RWPE1 (cell line): Measurements from ENCODE around the gene CRTAC1.

Experiments
- CTCF ChIA-PET: fragments of 350-600 bp; sonication (Branson Sonifier 250); formaldehyde crosslinking; extraction: SDS; loops from one replicate; lab custom pipeline; 2021; lab: Yijun Ruan, JAX
- POLR2A ChIA-PET: fragments of 400-600 bp; formaldehyde crosslinking; extraction: SDS; loops from one replicate; lab custom pipeline; 2020; ENCODE audit warnings: antibody characterized with exemption; ENCODE audit not compliant: low non-redundant PET; lab: Yijun Ruan, JAX
- DNase-seq: peaks from one replicate; pipeline ENCODE4 v3.0.0; 2012; ENCODE audit warnings: low spot score
- H3K27ac ChIP-seq: fragments of 450-650 bp; 2 replicates; pipeline ENCODE4 v1.5.1; 2017
- CTCF ChIP-seq: fragments of 450-650 bp; conservative IDR thresholded peaks from 2 replicates; pipeline ENCODE4 v1.5.1; 2017; ENCODE audit warnings: low read depth, mild to moderate bottlenecking

CRTAC1 gene

GRCh38 chr10:97875391-97875790 lies 155.0 kb downstream of the CRTAC1 start:
- CTCF ChIA-PET: no interaction called here
- no peak for TF ChIP-seq CTCF
- no peak overlapping the region for H3K27ac ChIP-seq
- POLR2A ChIA-PET: no interaction called here
- no peak for DNase-seq

- TF ChIP-seq CTCF: no peak
- POLR2A ChIA-PET: no interaction called here
- CTCF ChIA-PET: interaction anchor here (1.0 to 7.7 kb wide), 3 partner anchors 32 to 171 kb away, joined by 3 to 115 read pairs (median 3); no protein-coding TSS in a partner anchor
Measured at GRCh38 chr10:97874332-97874731, 156.1 kb downstream of the CRTAC1 start.

GRCh38 chr10:97873569-97873968 lies 156.9 kb downstream of the CRTAC1 start:
- ChIA-PET CTCF (interaction anchor here (1.1 to 7.7 kb wide), 3 partner anchors 32 to 115 kb away, joined by 3 to 115 read pairs (median 3); no protein-coding TSS in a partner anchor), POLR2A (no interaction called here)
- no peak for TF ChIP-seq CTCF
- DNase-seq: no peak
- no peak overlapping the region for H3K27ac ChIP-seq

More at GRCh38 chr10:97874332-97874731, 156.1 kb downstream of the CRTAC1 start:
- DNase-seq: no peak
- no peak overlapping the region for H3K27ac ChIP-seq

- H3K27ac ChIP-seq: no peak overlapping the region
- ChIA-PET POLR2A (interaction anchor here (0.5 kb wide), 1 partner anchor 85 kb away, joined by 3 read pairs; no protein-coding TSS in a partner anchor), CTCF (interaction anchor here (1.1 to 7.7 kb wide), 2 partner anchors 9 to 79 kb away, joined by 4 to 115 read pairs; no protein-coding TSS in a partner anchor)
- no peak for DNase-seq
- TF ChIP-seq CTCF: no peak
Measured at GRCh38 chr10:97870990-97871389, 159.4 kb downstream of the CRTAC1 start.

- POLR2A ChIA-PET: interaction anchor here (0.6 kb wide), 1 partner anchor 40 kb away, joined by 3 read pairs; no protein-coding TSS in a partner anchor
- peak; percentile 79 for TF ChIP-seq CTCF
- CTCF ChIA-PET: interaction anchor here (0.5 to 7.7 kb wide), 40 partner anchors 10 to 1886 kb away, joined by 3 to 115 read pairs (median 4); partner anchors contain the start of gene GOLGA7B
- peak; percentile 95 for DNase-seq
- peak overlapping the region; percentile 61 for H3K27ac ChIP-seq
Measured at GRCh38 chr10:97869091-97870042, 161.1 kb downstream of the CRTAC1 start.

- ChIA-PET POLR2A (no interaction called here), CTCF (interaction anchor here (1.0 to 7.7 kb wide), 8 partner anchors 9 to 82 kb away, joined by 3 to 115 read pairs (median 6); no protein-coding TSS in a partner anchor)
Measured at GRCh38 chr10:97868134-97868685, 162.2 kb downstream of the CRTAC1 start.

More at GRCh38 chr10:97868134-97868685, 162.2 kb downstream of the CRTAC1 start:
- TF ChIP-seq CTCF: no peak
- DNase-seq: no peak
- H3K27ac ChIP-seq: no peak overlapping the region
